Astrocyte of the cerebellum (primary cell): ENCODE results near the gene PRPF8.
A peak's percentile ranks its signal among the peaks of the same experiment; 100 is the strongest.

ENCODE experiments used
- DNase-seq: peaks from one replicate; pipeline ENCODE4 v3.0.0-alpha.2; 2011; ENCODE audit warnings: low read depth
- H3K4me3 ChIP-seq: 2 replicates; pipeline ENCODE4 v1.5.1; 2011; ENCODE audit warnings: mild to moderate bottlenecking, low read depth, low read length, moderate library complexity
- CTCF ChIP-seq: IDR thresholded peaks from 2 replicates; pipeline ENCODE4 v1.5.1; 2012; ENCODE audit warnings: low read length, low read depth, moderate library complexity, mild to moderate bottlenecking; ENCODE audit errors: missing control alignments
- in situ Hi-C: cut with HindIII; loops from 2 replicates; pipeline ENCODE4 v1.10.0; 2017; ENCODE audit warnings: low sequenced_read_pairs

PRPF8 gene

DNA sequence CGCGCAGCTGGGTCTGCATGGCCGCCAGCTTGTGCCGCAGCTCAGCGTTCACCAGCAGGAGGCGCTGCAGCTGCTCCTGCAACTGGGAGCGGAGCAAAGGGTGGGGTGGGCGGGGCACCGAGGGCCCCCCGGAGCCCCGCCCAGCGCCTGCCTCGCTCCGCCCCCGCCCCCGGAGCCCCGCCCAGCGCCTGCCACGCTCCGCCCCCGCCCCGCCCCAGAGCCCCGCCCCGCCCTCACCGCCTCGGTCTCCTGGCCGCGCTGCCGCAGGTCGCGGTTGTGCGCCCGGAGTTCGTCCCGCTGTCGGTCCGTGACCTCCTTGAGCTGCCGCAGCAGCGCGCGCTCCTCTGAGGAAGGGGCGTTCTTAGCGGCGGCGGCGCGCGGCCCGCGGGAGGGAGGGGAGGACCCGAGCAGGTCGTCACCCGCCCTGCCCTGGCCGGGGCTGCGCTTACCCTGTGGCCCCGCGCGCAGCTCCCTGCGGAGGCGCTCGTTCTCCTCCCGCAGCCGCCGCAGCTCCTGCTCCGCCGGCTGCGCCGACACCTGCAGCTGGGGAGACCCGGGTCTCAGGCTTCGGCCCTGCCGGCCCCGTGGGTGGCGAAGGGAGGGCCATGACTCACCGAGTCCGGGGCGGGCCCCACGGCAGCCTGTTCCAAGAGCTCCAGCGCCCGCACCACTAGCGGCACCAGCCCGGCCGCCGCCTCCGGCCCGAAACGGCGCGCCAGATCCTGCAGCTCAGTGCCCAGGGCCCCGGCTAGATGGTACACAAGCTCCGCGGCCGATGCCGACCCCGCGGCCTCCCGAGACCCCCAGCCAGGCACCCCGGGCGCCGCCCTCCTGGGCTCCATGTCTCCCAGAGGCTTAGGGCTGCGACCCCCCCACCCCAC lies 35.5 kb downstream of the PRPF8 start:
- in situ Hi-C loops: no loop called here
- H3K4me3 ChIP-seq: peak overlapping the region; percentile 49
- DNase-seq: peak; percentile 86
- TF ChIP-seq CTCF: peak; percentile 78

GRCh38 chr17:1648173-1648962 lies 36.3 kb downstream of the PRPF8 start:
- peak overlapping the region; percentile 39 for H3K4me3 ChIP-seq
- TF ChIP-seq CTCF: no peak
- in situ Hi-C loops: no loop called here
- DNase-seq: no peak

GRCh38 chr17:1647802-1648171 lies 36.9 kb downstream of the PRPF8 start:
- DNase-seq: no peak
- in situ Hi-C loops: no loop called here
- TF ChIP-seq CTCF: no peak
- no peak overlapping the region for H3K4me3 ChIP-seq

GRCh38 chr17:1646199-1646875 lies 38.3 kb downstream of the PRPF8 start:
- no peak for TF ChIP-seq CTCF
- DNase-seq: no peak
- in situ Hi-C loops: no loop called here
- no peak overlapping the region for H3K4me3 ChIP-seq

DNA sequence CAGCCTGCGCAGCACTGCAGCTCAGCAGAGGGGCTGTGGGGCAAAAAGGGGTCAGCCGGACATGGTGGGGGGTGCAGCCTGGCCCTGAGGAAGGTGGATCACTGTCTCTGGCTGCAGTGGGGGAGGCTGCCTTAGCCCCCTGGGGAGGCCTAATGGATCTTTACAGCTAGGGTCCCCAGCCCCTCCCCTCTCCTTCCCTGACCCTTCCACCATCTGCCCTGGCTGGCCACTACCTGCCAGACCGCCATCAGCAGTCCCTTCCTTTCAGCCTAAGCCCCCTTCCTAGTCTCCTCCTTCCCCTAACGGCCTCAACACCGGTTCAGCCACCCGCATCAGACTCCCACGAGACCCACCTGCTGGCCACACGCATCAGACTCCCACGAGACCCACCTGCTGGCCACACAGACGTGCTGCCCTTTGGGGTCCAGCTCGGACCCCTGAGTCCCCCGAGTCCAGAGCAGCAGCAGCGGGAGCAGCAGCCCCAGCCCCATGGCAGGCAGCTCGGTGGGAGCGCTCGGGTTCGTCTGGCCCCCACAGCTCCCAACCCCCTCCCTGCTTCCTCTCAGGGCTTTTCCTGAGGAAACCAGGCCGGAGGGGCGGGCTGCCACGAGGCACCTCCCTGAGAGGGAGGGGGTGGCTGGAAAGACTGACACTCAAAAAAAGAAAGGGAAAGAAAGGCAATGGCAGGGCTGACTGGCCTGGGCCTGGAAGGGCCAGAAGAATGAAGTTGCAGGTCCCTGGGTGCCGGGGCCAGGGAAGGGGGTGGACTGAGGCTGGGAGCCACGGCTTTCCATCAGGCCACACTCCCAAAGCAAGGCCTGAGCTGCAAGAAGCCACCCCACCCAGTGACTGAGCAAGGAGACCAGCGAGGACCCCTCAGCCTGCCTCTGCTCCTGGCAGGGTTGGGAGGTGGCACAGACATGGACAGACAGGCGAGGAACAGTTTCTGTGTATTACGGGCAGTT lies 39.2 kb downstream of the PRPF8 start, which contains the start of gene SCARF1:
Gene SCARF1 (minus strand): TSS at position 526 of the 965 bp plus-strand sequence. CDS start 35 bp downstream, at position 491.
- no peak for TF ChIP-seq CTCF
- in situ Hi-C loops: no loop called here
- no peak for DNase-seq
- H3K4me3 ChIP-seq: no peak within 1 kb of the TSS
